Calu3 (cell line): Measurements from ENCODE around the gene TPM1. TPM values are rescaled to one million over a fixed set of nuclear protein-coding genes. Genes with fewer than 3 reads are reported as not detected.

Source experiments
- BruUV-seq: library from RNA; stranded (reverse); fragments of 400-500 nt; replicated peaks from 2 replicates; lab custom pipeline; 2021; lab: Mats Ljungman, UMichigan
- CTCF ChIA-PET: fragments of 300-600 bp; sonication (Branson Sonifier 250); formaldehyde crosslinking; loops from one replicate; lab custom pipeline; 2022; ENCODE audit warnings: antibody characterized with exemption; lab: Charles Lee
- DNase-seq: peaks from one replicate; pipeline ENCODE4 v3.0.0; 2022
- H3K27ac Mint-ChIP-seq: one replicate; pipeline ENCODE4 v1.8.0; 2022; ENCODE audit warnings: mixed read lengths; ENCODE audit not compliant: unreplicated experiment
- H3K27me3 Mint-ChIP-seq: one replicate; pipeline ENCODE4 v1.8.0; 2022; ENCODE audit warnings: mixed read lengths; ENCODE audit not compliant: unreplicated experiment
- H3K36me3 Mint-ChIP-seq: one replicate; pipeline ENCODE4 v1.8.0; 2022; ENCODE audit warnings: mild to moderate bottlenecking, moderate library complexity, mixed read lengths; ENCODE audit not compliant: insufficient read depth, unreplicated experiment
- H3K4me1 Mint-ChIP-seq: one replicate; pipeline ENCODE4 v1.8.0; 2022; ENCODE audit warnings: mild to moderate bottlenecking, low read depth, mixed read lengths; ENCODE audit not compliant: unreplicated experiment
- H3K4me3 Mint-ChIP-seq: one replicate; pipeline ENCODE4 v1.8.0; 2022; ENCODE audit warnings: mild to moderate bottlenecking, low read depth, moderate library complexity, mixed read lengths; ENCODE audit not compliant: unreplicated experiment
- H3K9me3 Mint-ChIP-seq: one replicate; pipeline ENCODE4 v1.8.0; 2022; ENCODE audit warnings: low read depth, mixed read lengths; ENCODE audit not compliant: unreplicated experiment
- CTCF ChIP-seq: fragments of 200-600 bp; IDR thresholded peaks from one replicate; pipeline ENCODE4 v1.8.0; 2022; ENCODE audit warnings: antibody characterized with exemption; ENCODE audit not compliant: unreplicated experiment
- intact Hi-C: fragments of 100-400 bp; cut with micrococcal nuclease; formaldehyde crosslinking; loops from one replicate; pipeline ENCODE4 v1.10.0; 2022; ENCODE audit not compliant: unreplicated experiment
- total RNA-seq: library from RNA; stranded (reverse); gene quantifications from 2 replicates; pipeline ENCODE4 v1.2.3, GENCODE V29; 2022

Gene TPM1
- total RNA-seq, 1 experiment from 2014 or later, result 1,158 TPM

DNA sequence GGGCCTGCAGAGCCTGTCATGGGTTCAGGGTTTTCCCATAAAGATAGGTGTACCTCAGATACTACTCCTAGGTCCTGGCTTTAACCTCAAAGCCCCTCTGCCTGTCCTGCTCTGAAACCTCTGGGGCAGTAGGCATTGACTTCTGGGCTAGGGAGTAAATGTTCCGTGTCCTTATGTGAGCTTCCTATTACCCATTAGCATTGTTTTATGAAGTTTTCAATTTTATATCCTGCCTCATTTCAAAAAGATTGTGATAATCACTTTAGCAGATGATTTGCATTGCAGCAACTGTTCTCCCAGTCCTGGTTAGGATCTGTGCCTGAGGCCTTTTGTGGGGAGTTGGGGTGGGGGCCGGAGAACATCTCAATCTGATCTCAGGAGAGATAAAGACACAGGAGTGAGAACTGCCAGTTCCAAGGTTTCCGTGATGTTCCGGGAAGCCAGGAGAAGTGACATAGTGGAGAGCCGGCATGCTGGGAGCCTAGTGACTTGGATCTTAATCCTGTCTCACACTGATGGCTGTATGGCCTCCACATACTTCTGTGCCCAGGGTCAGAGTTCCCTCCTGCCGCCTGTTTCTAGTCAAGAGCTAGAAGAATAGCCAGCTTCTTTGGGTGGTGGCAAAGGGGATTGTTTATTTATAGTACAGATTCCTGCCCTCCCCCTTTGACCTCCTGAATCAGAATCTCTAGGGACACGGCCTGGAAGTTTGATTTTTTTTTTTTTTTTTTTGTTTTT, 10.6 kb downstream of the TPM1 start:
- Mint-ChIP-seq H3K9me3 (no peaks in the 10 kb centered on the region), H3K4me3 (peak overlapping the region; percentile 26), H3K36me3 (peaks cover 100% of the 10 kb centered on the region), H3K4me1 (peaks cover 69% of the 10 kb centered on the region), H3K27ac (peak overlapping the region; percentile 77), H3K27me3 (no peaks in the 10 kb centered on the region)
- BruUV-seq, result no TSS peak
- DNase-seq, result no peak
- intact Hi-C loops, result loop anchor here (5.0 kb wide), 1 partner anchor 104 kb away; the partner anchor contains the start of gene RPS27L
- TF ChIP-seq CTCF, result no peak
- CTCF ChIA-PET, result interaction anchor here (0.6 kb wide), 2 partner anchors 108 to 208 kb away, joined by 3 read pairs; no protein-coding TSS in a partner anchor

DNA sequence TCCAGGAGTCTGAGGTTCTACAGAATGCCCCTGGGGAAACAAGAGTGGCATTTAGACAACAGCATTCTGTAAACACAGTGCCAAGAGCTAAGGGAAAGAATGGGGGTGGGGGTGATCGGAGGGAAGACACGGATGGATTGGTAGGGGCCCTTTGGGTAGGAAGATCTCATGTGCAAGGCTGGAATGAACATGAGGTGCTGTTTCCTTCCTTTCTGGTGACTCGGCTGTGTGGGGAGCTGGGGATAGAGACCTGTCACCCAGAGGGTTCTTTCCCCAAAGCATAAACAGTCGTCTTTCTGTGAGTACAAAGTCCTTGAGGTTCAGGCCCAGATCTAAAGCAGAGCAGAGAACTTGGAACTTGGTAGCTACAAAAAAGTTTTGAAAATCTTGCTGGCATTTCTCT, 11.7 kb downstream of the TPM1 start:
- no peak for TF ChIP-seq CTCF
- peaks cover 100% of the 10 kb centered on the region for H3K36me3 Mint-ChIP-seq

DNA sequence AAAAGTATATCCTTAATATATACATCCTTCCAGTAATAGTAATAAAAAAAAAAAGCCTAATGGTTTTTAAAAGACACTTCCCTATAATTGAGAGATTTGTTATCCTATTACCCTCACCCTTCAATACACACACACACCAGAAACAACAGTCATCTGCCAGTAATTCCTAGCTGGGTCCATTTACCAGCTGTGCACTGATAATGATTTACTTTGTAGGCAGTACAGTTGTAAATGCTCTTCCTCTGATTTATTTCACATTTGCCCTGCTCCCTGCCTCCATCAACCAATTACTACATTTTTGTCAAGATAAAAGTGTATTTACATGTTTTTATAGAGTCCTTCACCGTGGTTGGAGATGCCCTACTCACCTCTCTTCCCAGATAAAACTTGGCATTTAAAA, 12.4 kb downstream of the TPM1 start:
- no peaks in the 10 kb centered on the region for H3K9me3 Mint-ChIP-seq
- peaks cover 56% of the 10 kb centered on the region for H3K4me1 Mint-ChIP-seq
- no peak overlapping the region for H3K4me3 Mint-ChIP-seq
- peak overlapping the region; percentile 90 for H3K27ac Mint-ChIP-seq
- intact Hi-C loops, result loop anchor here (5.0 kb wide), 1 partner anchor 102 kb away; the partner anchor contains the start of gene RPS27L
- CTCF ChIA-PET, result interaction anchor here (1.0 kb wide), 1 partner anchor 313 kb away, joined by 3 read pairs; no protein-coding TSS in a partner anchor
- TF ChIP-seq CTCF, result no peak
- H3K36me3 Mint-ChIP-seq, result peaks cover 100% of the 10 kb centered on the region
- no peaks in the 10 kb centered on the region for H3K27me3 Mint-ChIP-seq
- DNase-seq, result no peak
- no TSS peak for BruUV-seq

More for the DNA sequence above, 11.7 kb downstream of the TPM1 start:
- CTCF ChIA-PET, result interaction anchor here (0.7 kb wide), 1 partner anchor 167 kb away, joined by 6 read pairs; no protein-coding TSS in a partner anchor
- Mint-ChIP-seq H3K27me3 (no peaks in the 10 kb centered on the region), H3K9me3 (no peaks in the 10 kb centered on the region), H3K27ac (peak overlapping the region; percentile 90), H3K4me3 (peak overlapping the region; percentile 36), H3K4me1 (peaks cover 63% of the 10 kb centered on the region)
- DNase-seq, result no peak
- no TSS peak for BruUV-seq
- intact Hi-C loops, result loop anchor here (5.0 kb wide), 1 partner anchor 103 kb away; the partner anchor contains the start of gene RPS27L

GRCh38 chr15:63056829-63057228, 14.3 kb downstream of the TPM1 start:
- peak overlapping the region; percentile 75 for H3K27ac Mint-ChIP-seq
- peaks cover 44% of the 10 kb centered on the region for H3K4me1 Mint-ChIP-seq
- no peak overlapping the region for H3K4me3 Mint-ChIP-seq
- BruUV-seq, result no TSS peak
- no peak for TF ChIP-seq CTCF
- intact Hi-C loops, result no loop called here
- no peak for DNase-seq
- H3K27me3 Mint-ChIP-seq, result no peaks in the 10 kb centered on the region
- no peaks in the 10 kb centered on the region for H3K9me3 Mint-ChIP-seq
- CTCF ChIA-PET, result interaction anchor here (0.6 kb wide), 1 partner anchor 332 kb away, joined by 4 read pairs; no protein-coding TSS in a partner anchor
- peaks cover 100% of the 10 kb centered on the region for H3K36me3 Mint-ChIP-seq
